GM21515 (cell line): ENCODE results near the gene SLC24A3.
A peak's percentile ranks its signal among the peaks of the same experiment; 100 is the strongest.

Source experiments
- ATAC-seq: cut with Tn5 transposase; IDR thresholded peaks from one replicate; pipeline ENCODE4 v1.9.1; 2021; ENCODE audit not compliant: unreplicated experiment

The SLC24A3 gene

DNA sequence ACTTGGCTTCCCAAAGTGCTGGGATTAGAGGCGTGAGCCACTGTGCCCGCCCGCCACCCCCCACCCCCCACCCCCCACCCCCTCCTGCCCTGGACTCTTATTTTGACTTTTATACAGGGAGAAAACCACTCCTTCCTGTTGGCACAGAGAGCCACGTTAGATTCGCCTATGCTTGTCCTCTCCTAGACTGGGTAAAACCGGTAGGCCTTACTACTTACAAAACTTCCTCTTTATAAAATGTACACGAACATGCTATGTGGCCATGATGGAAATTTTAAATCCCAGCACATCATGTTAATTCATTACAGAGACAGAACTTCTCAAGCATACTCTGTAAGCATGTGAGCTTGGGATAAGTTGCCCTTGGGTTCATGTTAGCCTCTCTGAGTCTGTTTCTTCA, 124.2 kb downstream of the SLC24A3 start:
- no peak for ATAC-seq

DNA sequence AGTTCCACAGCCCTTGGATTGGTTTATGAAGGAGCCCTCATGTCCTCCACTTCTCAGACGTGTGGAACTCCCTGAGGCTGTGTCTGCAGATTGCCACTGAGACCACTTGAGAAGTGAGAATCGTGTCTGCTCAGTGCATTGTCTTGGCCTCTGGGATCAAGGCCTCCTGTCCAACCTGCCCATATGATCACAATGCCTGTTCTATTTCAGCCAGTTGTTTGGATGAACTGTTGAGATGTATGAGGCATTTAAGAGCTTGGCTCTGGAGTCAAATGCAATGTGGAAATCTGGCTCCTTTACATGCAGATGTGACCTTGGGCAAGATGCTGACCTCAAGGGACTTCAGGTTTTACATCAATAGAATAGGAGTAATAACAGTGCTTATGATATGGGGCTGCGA, 125.9 kb downstream of the SLC24A3 start:
- ATAC-seq = no peak

DNA sequence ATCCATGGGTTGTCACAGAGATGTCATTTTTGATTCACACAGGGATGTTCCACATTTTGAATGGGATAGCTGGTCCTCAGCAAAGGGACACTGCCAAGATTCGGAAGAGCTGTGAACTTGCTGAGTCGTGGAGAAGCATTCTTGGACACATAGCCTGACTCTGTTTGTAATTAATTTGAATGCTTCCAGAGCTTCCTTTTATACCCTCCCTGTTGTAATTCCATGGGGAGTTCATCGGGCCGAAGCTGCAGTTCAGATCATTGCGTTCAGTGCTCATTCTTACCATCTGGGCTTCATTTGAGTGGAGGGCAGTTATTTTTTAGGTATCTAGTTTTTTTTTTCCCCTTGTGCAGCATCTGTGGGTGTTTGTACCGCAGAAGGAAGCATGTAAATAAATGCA, 126.5 kb downstream of the SLC24A3 start:
- ATAC-seq = no peak

GRCh38 chr20:19341348-19342053, 129.1 kb downstream of the SLC24A3 start:
- no peak for ATAC-seq

GRCh38 chr20:19344341-19344740, 131.9 kb downstream of the SLC24A3 start:
- no peak for ATAC-seq

DNA sequence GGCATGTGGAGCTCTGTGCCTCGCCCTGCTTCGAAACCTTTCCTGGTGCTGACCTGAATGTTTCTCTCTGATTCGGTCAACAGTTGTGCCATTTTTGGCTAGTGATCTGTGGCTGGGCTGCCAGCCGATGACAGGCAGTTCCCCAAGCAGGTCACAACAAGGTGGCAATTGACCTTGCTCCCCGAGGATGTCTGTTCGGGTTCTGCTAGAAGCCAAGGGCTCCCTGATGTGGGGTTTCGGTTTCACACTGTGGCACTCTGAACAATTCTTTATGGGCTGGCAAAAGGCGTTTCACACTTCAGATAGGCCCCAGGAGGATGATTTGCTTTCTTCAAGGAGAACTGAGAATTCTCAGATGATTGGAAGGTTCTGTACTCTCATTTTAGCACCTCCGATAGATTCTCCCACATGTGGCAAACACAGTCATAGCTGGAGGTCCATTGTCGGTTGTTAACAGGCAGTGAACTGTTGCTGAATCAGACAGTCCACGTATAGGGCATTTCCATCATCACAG, 135.6 kb downstream of the SLC24A3 start:
- ATAC-seq = peak; percentile 54

DNA sequence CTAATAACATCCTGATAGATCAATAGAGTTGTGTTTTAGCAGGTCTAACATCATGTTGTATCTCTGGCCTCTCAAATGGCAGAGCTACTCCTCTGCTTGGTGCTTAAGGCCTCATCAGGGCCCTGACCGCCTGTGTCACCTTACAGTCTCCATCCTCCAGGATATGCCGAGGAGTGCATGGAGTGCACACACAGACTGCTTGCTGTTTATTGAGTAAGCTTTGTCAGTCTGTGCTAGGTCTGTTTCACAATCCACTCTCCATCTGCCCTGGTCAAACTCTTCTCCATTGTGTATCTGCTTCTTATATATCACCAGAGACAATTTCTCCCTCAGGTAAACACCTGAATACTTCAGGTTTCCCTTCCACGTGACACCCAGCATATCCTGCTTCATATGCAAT, 136.1 kb downstream of the SLC24A3 start:
- ATAC-seq = no peak

- ATAC-seq = no peak
These were observed 137.4 kb downstream of the SLC24A3 start for GRCh38 chr20:19349879-19350278.

DNA sequence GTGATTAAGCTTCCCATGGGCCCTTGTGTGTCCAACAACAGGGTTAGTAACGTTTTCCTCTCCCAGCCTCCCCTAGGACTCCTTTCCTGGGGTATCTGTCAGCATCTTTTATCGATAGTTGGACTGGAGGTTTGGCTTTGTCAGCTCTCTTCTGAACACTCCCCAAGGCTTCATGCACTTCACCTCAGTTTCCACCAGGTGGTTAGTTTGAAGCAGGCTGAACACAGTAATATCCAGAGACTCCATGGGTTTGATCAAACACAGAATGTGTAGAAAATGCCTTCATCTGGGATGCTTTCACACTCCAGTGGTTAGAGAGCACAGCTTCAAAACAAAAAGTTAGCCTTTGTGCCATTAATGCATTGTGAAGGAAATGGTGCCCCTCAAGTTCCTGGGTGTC, 139.1 kb downstream of the SLC24A3 start:
- ATAC-seq = no peak

- ATAC-seq = no peak
These were observed 142.5 kb downstream of the SLC24A3 start for GRCh38 chr20:19354950-19355349.

DNA sequence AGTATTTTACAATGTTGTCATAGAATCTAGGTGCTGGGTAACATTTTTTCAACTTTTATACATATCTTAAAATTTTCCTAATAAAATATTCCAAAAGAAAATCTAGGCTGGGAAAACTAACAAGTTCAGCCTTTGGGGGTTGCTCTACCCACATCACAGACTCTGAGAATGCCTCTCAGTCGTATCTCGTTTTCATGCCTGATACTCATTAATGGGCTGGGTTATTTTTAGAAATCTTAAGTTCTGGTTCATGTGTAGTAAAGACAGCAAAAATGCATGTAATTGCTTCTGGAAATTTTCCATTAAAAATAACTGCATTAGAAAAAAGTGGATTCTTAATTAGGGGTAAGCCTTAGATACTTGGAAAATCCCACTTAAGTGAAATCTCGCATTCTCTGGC, 149.3 kb downstream of the SLC24A3 start:
- no peak for ATAC-seq

DNA sequence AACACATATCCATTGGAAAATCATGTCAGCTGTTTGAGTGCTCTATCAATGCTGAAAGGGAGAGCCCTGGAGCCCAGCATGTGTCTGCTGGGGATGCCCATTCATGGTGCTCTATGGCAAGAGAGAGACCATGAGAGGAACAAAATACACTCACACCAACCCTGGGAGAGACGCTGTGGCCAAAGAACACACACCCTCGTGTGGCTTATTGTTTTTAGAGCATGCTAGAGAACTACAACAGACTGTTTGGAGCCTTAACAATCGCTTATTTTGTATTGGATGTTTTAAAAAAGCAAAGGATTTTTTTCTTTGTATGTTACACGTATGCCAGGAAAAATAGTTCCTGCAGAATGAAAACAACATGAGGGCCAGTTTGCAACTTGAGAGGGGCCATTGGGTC, 151.0 kb downstream of the SLC24A3 start:
- ATAC-seq = no peak

GRCh38 chr20:19367591-19367990, 155.1 kb downstream of the SLC24A3 start:
- ATAC-seq = no peak

GRCh38 chr20:19368351-19368750, 155.9 kb downstream of the SLC24A3 start:
- no peak for ATAC-seq

GRCh38 chr20:19370076-19371075, 157.9 kb downstream of the SLC24A3 start:
- no peak for ATAC-seq

GRCh38 chr20:19371112-19371511, 158.7 kb downstream of the SLC24A3 start:
- no peak for ATAC-seq

GRCh38 chr20:19374216-19374615, 161.8 kb downstream of the SLC24A3 start:
- no peak for ATAC-seq

- no peak for ATAC-seq
These were observed 163.0 kb downstream of the SLC24A3 start for GRCh38 chr20:19375395-19375794.

DNA sequence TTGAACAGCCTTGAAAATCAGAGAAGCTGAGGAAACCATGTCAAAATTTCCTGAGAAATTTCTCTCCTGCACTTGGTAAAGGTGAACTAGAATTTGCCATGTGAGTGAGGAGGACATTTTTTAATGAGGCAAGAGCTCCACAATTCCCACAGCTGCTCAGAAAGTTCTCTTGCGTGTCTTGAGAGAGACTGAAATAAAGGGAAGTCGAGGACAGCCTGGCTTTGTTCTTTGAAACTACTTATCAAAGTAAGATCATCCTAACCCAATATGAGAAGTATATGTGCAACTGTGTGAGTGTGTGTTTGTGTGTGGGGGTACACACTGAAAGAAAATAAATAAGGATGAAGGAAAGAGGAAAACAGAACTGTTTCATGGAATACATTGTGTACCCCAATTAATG, 163.4 kb downstream of the SLC24A3 start:
- no peak for ATAC-seq

DNA sequence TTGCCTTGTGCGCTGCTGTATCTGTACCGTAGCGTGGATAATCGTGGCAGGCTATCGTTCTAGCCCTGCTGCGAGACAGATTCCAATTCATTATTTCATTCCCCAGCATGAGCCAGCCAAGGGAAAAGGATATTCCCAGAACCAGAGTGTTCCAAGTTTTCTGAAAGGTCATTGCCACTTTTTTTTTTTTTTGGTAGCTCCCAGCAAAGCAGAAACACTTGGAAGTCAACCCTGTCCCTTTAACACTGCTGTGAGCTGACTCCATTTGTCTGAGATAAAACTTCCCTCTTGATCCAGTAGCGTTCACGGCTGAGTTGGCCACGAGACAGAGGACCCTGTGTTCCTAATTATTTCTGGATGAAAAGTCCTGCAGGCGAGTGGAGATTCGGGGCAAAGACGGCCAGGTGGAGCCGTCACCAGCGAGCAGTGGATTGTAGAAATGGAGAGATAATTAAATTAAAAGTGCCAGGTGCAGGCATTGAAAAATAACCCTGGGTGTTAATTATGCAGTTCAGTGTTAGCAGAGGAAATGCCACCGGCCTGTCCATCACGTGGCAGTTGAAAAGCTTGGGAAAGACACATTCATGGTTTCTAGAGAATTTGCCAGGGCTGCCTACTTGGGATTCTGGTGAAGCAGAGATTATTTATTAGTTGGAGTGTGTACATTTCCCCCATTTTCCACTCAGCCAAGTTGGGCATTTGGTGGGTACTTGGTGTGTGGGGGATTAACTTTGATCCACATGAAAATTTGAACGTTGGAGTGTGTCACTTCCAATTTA, 164.2 kb downstream of the SLC24A3 start:
- ATAC-seq = no peak

- ATAC-seq = no peak
These were observed 165.6 kb downstream of the SLC24A3 start for GRCh38 chr20:19378058-19378457.
